Measurements from ENCODE around the gene IL2RA. TPM values are rescaled to one million over a fixed set of nuclear protein-coding genes. Genes with fewer than 3 reads are reported as not detected.
A peak's percentile ranks its signal among the peaks of the same experiment; 100 is the strongest.

Gene IL2RA
- total RNA-seq, 2 donors from 2014 or later: not detected

GRCh38 chr10:6036861-6037321 lies 25.3 kb downstream of the IL2RA start:
- Mint-ChIP-seq H3K9me3 (peaks cover 2% of the 10 kb centered on the region), H3K27me3 (ENCODE audit: insufficient read depth) (no peaks in the 10 kb centered on the region), H3K4me1 (peaks cover 37% of the 10 kb centered on the region), H3K36me3 (ENCODE audit: low read depth) (no peaks in the 10 kb centered on the region), H3K4me3 (no peak overlapping the region), H3K27ac (no peak overlapping the region)
- Histone ChIP-seq H3K36me3 (ENCODE audit: control insufficient read depth, insufficient read depth, low read length) (no peaks in the 10 kb centered on the region), H3K27me3 (ENCODE audit: control insufficient read depth, insufficient read depth, low read length, poor library complexity, severe bottlenecking) (no peaks in the 10 kb centered on the region), H3K4me1 (ENCODE audit: control insufficient read depth, insufficient read depth, low read length) (peaks cover 7% of the 10 kb centered on the region), H3K9me3 (ENCODE audit: control insufficient read depth, low read length) (peaks cover under 1% of the 10 kb centered on the region), H3K4me3 (ENCODE audit: low read length) (no peak overlapping the region), H3K27ac (ENCODE audit: low read depth, low read length) (no peak overlapping the region), H3K9ac (ENCODE audit: extremely low read depth, low read length, poor library complexity, severe bottlenecking) (no peak overlapping the region)
- 86 to 92% methylated on average over 10 to 11 of the region's 11 CpGs for WGBS, 2 experiments (ENCODE audit: insufficient coverage in 1 of 2, insufficient read length in 1 of 2)
- TF ChIP-seq CTCF (conservative IDR thresholded peaks at IDR 0.05): no peak
- peak; percentile 40 for DNase-seq

GRCh38 chr10:6035931-6036575 lies 26.1 kb downstream of the IL2RA start:
- 94 to 96% methylated on average over 10 to 13 of the region's 13 CpGs for WGBS, 2 experiments (ENCODE audit: insufficient coverage in 1 of 2, insufficient read length in 1 of 2)
- no peaks in the 10 kb centered on the region for H3K27me3 ChIP-seq (ENCODE audit: control insufficient read depth, insufficient read depth, low read length, poor library complexity, severe bottlenecking)
- peak; percentile 38 for DNase-seq
- H3K36me3 ChIP-seq (ENCODE audit: control insufficient read depth, insufficient read depth, low read length): no peaks in the 10 kb centered on the region
- no peak overlapping the region for H3K4me3 ChIP-seq (ENCODE audit: low read length)
- H3K9ac ChIP-seq (ENCODE audit: extremely low read depth, low read length, poor library complexity, severe bottlenecking): no peak overlapping the region
- Mint-ChIP-seq H3K27me3 (ENCODE audit: insufficient read depth) (no peaks in the 10 kb centered on the region), H3K9me3 (peaks cover 3% of the 10 kb centered on the region), H3K36me3 (ENCODE audit: low read depth) (no peaks in the 10 kb centered on the region), H3K4me1 (peaks cover 37% of the 10 kb centered on the region), H3K27ac (no peak overlapping the region), H3K4me3 (no peak overlapping the region)
- peaks cover 7% of the 10 kb centered on the region for H3K4me1 ChIP-seq (ENCODE audit: control insufficient read depth, insufficient read depth, low read length)
- H3K9me3 ChIP-seq (ENCODE audit: control insufficient read depth, low read length): peaks cover 5% of the 10 kb centered on the region
- TF ChIP-seq CTCF (conservative IDR thresholded peaks at IDR 0.05): no peak
- no peak overlapping the region for H3K27ac ChIP-seq (ENCODE audit: low read depth, low read length)

- no peak overlapping the region for H3K9ac ChIP-seq (ENCODE audit: extremely low read depth, low read length, poor library complexity, severe bottlenecking)
- H3K36me3 ChIP-seq (ENCODE audit: control insufficient read depth, insufficient read depth, low read length): no peaks in the 10 kb centered on the region
- H3K4me1 ChIP-seq (ENCODE audit: control insufficient read depth, insufficient read depth, low read length): peaks cover 7% of the 10 kb centered on the region
- 90 to 95% methylated on average over 12 to 13 of the region's 13 CpGs for WGBS, 2 experiments (ENCODE audit: insufficient coverage in 1 of 2, insufficient read length in 1 of 2)
- no peaks in the 10 kb centered on the region for H3K27me3 ChIP-seq (ENCODE audit: control insufficient read depth, insufficient read depth, low read length, poor library complexity, severe bottlenecking)
- DNase-seq: peak; percentile 34
- no peak overlapping the region for H3K4me3 ChIP-seq (ENCODE audit: low read length)
- peaks cover 34% of the 10 kb centered on the region for H3K4me1 Mint-ChIP-seq
- no peak for TF ChIP-seq CTCF (conservative IDR thresholded peaks at IDR 0.05)
- H3K9me3 ChIP-seq (ENCODE audit: control insufficient read depth, low read length): peaks cover 13% of the 10 kb centered on the region
- peaks cover 10% of the 10 kb centered on the region for H3K9me3 Mint-ChIP-seq
- no peaks in the 10 kb centered on the region for H3K36me3 Mint-ChIP-seq (ENCODE audit: low read depth)
- no peak overlapping the region for H3K4me3 Mint-ChIP-seq
- no peak overlapping the region for H3K27ac ChIP-seq (ENCODE audit: low read depth, low read length)
- H3K27ac Mint-ChIP-seq: no peak overlapping the region
- no peaks in the 10 kb centered on the region for H3K27me3 Mint-ChIP-seq (ENCODE audit: insufficient read depth)
Observed at GRCh38 chr10:6035101-6035834, 26.9 kb downstream of the IL2RA start.

Measured in endodermal cell (in vitro differentiated cells).